Activated CD4-positive, alpha-beta T cell treated with anti-CD3 and anti-CD28 coated beads, Interleukin-2, amount 50 U/mL, for 1 hour (primary cell): ENCODE data around the gene PMM2.
"Not testable (repeated sequence)": the region's sequence is repeated elsewhere in the genome, so short reads cannot be mapped to it uniquely, and the experiment has no call there.

ENCODE experiments used
- DNase-seq: peaks from one replicate; pipeline ENCODE4 v3.0.0-alpha.2; 2020

Gene PMM2

DNA sequence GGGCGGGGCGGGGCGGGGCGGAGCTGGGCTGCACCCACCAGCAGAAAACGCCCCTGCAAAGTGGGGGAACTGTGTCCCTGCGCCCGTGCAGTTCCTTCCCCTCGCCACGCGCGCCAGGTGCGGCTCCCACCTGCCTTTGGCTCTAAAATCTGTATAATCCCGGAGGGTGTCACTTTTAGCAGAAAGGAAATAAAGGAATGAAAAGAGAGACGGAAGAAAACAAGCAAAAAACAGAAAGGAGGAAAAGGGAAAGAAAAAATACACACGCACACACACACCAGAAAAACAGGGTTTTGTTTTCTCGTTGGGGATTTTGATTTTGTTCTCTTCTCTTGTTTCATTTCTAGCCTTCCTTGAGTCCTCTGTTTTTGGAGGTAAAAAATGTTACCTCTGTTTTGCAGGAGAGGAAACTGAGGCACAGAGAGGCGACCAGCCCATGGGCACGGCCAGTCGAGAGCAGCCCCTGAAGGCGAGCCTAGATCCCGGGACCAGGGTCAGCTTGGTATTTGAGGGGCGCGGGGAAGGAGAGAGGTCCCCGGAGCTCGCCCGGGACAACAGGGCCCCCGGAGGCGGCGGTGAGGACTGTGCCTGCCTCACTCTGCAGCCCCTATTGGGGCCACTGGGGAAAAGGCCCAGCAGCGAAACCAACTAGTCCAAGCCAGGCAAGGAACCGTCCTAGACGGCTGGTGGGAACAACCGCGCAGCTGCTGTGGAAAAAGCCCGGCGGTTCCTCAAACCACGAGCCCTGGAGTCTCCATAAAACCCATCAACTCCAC is 71.8 kb downstream of the PMM2 start:
- no peak for DNase-seq

DNA sequence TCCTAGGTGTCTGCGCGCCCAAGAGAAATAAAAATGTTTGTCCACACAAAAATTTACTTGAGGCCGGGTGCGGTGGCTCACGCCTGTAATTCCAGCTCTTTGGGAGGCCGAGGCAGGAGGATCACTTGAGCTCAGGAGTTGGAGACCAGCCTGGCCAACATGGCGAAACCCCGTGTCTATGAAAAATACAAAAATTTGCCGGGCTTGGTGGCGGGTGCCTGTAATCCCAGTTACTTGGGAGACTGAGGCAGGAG is 72.3 kb downstream of the PMM2 start:
- not testable (repeated sequence) for DNase-seq

DNA sequence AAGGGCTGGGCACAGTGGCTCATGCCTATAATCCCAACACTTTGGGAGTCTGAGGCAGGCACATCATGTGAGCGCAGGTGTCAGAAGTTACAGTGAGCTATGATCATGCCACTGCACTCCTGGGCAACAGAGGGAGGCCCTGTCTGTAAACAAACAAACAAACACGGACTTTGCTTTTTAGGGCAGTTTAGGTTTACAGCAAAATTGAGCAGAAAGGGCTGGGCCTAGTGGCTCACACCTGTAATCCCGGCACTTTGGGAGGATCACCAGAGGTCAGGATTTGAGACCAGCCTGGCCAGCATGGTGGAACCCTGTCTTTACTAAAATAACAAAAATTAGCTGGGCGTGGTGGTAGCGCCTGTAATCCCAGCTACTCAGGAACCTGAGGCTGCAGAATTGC is 74.4 kb downstream of the PMM2 start:
- DNase-seq, result no peak

DNA sequence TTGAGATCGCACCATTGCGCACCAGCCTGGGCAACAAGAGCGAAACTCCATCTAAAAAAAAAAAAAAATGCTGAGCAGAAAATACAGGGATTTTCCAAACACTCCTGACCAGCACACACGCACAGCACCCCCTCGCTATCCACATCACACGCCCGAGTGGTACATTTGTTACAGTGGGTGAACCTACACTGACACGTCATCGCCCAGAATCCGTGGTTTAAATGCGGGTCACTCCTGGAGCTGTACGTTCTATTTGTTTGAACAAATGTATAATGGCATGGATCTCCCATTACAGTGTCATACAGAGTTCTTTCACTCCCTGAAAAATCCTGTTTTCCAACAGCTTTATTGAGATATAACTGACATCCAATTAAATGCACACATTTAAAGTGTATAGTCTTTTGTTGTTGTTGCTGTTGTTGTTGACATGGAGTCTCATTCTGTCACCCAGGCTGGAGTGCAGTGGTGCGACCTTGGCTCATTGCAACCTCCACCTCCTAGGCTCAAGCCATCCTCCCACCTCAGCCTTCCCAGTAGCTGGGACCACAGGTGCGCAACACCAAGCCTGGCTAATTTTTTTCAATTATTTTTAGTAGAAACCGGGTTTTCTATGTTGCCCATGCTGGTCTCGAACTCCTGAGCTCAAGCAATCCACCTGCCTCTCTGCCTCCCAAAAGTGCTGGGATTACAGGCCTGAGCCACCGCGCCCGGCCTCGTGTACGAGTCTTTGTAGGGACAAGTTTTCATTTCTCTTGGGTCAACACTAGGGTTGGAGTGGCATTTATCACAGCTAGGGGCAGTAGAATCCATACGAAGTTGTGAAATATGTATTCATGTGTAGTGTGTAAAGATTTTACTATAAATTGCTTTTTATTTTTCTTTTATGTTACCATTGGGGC is 75.6 kb downstream of the PMM2 start:
- no peak for DNase-seq

DNA sequence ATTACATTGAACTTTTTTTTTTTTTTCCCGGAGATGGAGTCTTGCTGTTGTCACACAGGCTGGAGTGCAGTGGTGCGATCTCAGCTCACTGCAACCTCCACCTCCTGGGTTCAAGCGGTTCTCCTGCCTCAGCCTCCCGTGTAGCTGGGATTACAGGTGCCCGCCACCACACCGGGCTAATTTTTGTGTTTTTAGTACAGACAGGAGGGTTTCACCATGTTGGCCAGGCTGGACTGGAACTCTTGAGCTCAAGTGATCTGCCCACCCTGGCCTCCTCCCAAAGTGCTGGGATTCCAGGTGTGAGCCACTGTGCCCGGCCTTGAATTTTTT is 76.2 kb downstream of the PMM2 start:
- not testable (repeated sequence) for DNase-seq

DNA sequence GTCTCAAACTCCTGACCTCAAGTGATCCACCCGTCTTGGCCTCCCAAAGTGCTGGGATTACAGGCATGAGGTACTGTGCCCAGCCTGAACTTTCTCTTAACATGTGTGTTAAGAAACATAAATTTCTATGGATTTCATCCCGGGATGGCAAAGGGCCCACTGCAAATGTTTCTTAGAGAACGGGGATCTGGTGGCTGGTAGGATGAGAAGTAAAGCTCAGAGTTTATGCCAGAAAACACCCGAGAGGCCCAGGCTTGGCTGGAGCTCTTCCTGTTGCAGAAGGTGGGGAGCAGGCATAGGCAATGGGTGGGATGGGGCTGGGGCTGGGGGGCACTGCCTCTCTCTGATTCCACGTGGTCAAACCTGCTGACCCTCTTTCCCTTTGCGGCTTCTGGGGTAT is 76.7 kb downstream of the PMM2 start:
- no peak for DNase-seq

DNA sequence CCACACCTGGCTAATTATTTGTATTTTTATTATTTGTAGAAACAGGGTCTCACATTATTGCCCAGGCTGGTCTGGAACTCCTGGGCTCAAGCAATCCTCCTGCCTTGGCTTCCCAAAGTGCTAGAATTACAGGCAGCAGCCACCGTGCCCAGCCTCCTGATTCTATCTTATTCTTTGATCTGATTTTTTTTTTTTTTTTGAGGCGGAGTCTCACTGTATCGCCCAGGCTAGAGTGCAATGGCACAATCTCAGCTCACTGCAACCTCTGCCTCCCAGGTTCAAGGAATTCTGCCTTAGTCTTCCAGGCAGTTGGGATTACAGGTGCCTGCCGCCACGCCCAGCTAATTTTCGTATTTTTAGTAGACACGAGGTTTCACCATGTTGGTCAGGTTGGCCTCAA is 77.7 kb downstream of the PMM2 start:
- DNase-seq, result not testable (repeated sequence)

DNA sequence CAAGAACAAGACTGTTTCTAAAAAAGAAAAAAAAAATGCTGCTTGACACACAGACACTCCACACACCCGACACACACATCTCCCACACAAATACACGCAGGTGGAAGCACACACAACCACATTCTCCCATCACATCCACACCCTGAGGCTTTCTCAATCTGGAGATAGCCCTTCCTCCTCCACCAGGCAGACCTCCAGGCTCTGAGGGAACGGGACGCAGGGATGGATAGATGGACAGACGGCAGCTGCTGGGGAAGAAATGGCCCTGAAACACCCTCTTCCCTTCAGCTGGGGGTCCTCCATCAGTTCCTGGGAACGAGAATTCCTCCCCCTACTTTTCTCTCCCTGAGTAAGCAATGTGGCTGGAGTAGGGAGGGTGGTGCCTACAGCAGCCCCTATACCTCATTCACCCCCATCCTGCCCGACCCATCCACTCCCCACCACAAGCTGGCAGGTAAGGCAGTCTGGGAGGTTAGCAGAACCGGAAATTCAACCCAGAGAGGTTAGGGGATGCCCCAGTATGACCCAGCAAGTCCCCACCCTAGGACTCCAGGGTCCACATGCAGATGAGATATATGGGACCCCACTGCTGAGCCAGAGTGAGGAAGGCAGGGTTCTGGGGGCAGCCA is 80.4 kb downstream of the PMM2 start:
- no peak for DNase-seq

DNA sequence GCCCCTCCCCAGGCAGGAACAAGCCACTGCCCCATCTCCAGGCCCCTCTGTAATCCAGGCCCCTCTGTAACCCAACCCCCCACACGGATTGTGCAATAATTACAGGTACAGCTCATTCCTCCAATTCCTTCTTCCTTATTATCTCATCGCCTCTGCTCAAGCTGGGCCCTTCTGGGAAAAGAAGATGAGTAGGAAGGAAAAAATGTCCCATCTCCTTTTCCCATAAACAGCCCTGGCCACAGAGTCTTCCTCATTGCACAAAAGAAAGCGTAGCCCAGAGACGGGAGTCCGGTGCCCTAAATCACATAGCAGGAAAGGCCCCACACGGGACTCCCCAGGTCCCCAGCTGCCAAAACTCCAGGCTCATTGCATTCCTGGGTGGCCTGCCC is 80.9 kb downstream of the PMM2 start:
- no peak for DNase-seq

DNA sequence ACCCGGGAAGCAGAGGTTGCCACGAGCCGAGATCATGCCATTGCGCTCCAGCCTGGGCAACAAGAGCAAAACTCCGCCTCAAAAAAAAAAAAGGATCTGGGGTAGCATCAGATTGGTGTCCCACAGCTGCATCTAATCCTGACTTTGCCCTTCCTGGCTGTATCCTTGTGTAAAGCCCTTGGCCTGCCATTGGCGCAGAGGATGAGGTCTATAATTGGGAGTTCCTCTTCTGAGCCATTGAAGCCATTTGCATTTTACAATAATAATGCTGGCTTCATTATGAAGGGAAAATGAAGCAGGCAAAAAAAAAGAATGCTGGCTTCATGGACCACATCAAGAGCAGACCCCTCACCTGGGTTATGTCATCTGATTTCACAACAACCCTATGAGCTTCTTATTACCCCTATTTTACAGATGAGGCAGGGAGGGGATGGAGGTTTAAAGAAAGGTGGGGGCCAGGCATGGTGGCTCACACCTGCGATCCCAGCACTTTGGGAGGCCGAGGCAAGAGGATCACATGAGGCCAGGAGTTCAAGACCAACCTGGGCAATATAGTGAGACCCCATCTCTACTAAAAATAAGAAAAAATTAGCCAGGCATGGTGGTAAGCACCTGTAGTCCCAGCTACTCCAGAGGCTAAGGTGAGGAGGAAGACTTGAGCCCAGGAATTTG is 83.3 kb downstream of the PMM2 start:
- DNase-seq, result no peak

DNA sequence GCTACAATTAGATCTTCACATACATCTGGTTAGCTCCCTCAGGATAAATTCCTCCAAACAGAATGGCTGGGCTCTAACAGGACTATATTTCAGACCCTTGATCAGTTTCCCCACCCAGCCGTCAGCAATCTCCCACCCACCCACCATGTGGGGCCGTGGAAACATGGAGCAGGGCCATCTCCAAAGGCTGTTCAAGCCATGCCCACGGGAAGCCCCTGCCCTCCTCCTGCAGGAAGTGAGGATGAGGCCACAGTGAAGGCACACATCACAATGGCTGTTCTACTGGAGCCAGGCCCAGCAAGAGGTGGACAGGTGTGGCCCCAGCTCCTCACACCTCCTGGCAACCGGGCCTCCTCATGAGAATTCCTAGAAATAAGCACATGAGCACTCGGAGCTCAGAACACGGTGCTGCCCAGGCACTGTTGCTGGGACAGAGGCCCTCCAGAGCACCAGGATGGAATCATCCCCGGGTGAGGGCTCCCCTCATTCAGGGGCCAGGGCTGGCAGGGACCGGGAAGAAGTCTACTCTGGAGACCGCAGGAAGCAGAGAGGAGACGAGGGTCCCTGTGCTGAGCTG is 84.5 kb downstream of the PMM2 start, which contains the start of gene LITAFD:
Gene LITAFD, plus strand, starts transcription at position 311 of the 577 bp plus-strand sequence. CDS start 2,005 bp downstream, outside the sequence.
- DNase-seq, result no peak

DNA sequence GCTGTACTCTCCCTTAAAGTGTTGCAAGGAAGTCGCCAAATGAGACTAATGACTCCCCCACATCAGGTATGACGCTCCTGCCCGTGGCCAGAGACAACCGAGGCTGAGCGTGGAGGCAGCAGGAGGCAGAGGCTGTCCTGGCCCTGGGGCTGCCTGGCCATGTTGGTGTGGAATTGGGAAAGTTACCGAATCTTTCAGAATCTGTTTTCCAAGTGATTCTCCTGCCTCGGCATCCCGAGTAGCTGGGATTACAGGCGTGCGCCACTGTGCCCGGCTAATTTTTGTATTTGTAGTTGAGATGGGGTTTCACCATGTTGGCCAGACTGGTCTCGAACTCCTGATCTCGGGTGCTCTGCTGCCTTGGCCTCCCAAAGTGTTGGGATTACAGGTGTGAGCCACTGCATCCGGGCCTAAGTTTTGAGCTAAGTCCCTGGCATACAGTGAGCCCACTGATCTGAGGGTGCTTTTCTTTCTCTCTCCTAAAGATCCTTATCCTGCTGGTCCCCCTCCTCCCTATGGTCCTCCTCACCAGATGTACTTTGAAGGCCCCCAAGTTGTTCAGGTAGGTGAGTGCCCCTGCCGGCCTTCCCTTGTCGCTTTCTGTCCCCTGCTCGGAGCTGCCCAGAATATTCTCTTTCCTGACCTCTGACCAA is 85.2 kb downstream of the PMM2 start:
- DNase-seq, result no peak

DNA sequence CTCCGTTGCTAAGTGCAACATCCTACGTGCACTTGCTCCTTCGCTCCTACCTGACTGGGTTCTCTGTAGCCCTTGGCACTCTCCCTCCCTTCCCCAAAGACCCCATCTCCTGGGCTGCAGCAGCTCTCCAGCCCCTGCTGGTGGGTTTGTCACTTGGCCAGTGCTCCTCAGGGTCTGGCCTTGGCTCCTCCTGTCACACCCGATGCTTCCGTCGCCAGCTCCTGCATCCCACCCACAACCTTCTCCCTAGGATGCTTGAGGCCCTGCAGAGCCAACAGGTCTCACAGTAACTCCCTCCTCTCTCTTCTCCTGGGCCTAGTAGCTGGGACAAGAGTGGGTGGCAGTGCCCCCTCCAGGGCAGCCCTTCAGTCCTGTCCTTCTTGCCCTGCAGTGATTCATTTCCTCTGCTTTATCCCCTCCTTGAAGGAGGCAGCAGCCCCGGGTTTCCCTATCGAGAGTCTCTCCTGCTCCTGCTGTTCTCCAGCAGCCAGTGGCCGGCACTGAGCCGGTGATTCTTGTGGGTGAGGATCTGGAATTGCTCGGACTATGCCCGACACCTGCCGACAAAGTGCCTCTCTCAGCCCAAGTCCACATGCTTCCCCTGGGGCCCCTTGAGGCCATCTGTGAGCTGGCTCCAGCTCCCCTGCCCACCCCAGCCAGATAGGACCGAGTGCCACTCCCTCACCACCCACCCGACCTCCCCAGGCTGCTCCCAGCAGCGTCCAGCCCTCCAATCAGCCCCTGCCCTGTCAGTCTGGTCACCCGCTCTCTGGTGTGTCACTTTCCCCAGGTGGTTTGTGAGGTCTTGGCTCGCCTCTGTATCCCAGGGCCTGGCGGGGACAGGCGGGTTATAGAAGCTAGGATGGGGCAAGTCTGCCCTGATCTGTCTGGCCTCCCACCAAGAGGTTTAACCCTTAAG is 88.3 kb downstream of the PMM2 start:
- no peak for DNase-seq

DNA sequence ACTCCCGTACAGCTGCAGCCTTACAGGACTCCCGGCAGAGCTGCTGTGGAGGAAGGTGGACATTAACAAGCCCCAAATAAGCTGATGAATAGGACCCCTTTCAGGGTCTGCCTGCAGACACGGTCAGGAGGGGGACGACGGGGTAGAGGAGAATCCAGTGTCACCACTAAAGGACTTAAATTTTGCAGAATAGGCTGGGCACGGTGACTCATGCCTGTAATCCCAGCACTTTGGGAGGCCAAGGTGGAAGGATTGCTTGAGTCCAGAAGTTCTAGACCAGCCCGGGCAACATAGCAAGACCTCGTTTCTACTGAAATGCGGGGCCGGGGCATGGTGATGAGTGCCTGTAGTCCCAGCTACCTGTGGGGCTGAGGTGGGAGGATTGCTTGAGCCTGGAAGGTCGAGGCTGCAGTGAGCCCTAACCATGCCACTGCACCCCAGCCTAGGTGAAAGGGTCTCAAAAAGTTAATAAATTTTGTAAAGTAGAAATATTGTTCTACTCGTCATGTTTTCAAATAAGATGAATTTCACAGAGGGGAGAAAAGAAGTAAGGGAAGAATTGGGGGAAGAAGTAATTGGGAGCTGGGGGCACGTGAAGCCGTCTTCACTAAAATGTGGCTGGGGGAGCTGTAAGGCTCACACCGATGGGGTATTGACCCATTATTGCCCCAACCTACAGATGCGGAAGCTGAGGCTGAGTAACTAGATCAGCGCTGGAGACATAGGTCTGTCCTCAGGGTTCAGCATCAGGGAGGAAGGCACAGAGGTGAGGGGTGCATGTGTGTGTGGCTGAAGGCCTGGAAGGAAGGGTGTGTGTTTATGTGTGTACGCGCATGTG is 89.2 kb downstream of the PMM2 start:
- no peak for DNase-seq

DNA sequence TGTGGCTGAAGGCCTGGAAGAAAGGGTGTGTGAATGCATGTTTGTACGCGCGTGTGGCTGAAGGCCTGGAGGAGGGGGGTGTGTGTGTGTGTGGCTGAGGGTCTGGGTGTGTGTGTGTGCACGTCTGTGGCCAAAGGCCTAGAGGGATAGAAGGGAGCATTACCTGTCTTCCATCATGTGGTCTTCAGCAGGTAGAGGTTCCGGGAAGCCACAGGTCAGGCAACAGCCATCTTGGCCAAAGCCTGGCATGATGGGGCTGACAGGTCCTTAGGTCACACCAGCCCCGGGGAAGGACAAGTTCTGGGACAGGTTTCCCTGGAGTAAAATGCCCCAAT is 89.8 kb downstream of the PMM2 start:
- no peak for DNase-seq

DNA sequence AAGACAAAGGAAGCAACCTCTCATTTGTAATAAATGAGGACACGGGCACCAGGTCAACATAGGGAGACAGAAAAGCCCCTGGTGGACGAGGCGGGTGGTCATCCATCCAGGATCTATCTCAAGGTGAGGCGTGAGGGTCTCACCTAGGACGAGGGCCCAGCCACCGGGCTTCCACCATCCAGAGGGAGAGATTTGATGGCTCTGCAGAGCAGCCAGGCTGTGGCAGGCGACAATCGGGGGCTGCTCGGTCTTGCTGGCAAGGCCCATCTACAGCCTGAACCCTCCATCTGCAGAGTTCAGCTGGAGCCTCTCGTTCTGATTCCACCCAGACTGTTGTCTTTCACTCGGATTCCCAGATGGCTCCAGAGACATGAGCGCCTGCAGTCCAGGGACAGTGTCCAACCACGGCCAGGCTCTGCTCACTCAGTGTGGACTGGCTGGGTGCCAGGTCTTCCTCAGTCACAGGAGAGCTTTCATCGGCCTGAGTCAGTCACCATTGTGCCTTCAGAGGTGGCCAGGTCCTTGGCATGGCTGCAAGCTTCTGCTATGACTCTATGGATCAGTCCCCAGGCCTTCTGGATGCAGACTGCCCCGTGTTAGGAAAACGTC is 90.4 kb downstream of the PMM2 start:
- DNase-seq, result no peak

DNA sequence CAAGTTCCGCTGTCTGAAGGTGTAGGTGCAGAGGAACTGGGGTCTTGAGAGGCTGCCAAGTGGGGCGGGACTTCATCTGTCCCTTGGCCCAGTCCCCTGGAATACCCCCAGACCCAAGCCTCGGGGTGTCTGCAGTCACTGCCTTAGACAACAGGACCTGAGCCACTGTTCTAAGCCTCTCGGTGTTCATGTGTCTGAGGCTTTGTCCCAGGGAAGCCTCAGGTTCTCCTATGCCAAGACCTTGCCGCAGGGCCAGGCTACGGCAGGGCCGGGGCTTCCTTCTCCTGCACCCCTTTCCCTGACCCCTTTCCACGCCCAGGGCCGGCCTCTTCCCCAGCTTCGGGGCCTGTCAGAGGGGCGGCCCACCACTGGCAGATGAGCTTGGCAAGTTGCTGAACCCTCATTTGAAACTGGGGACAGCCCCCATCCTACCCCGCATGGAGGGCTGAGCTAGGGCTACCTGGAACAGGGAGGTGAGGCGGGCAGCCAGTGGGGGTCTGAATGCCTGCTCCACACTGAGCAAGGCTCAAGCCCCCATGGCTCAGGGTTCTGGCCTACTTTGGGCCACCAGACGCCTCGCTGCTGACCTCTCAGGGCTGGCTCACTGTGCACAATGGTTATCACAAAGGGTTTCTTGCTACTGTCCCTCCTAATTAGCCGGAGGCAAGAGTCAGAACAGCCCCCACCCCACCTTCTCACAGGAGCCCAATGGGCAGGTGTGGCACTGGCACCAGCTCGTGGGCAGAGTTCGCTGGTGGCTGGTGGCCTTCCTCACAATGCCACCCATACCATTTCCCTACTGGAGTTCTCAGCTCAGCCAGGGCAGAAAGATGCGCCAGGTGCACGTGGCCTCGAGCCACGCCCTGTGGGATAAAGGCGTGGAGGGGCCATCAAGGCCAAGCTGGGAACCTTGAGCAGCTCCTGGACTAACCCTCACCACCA is 91.6 kb downstream of the PMM2 start:
- no peak for DNase-seq

DNA sequence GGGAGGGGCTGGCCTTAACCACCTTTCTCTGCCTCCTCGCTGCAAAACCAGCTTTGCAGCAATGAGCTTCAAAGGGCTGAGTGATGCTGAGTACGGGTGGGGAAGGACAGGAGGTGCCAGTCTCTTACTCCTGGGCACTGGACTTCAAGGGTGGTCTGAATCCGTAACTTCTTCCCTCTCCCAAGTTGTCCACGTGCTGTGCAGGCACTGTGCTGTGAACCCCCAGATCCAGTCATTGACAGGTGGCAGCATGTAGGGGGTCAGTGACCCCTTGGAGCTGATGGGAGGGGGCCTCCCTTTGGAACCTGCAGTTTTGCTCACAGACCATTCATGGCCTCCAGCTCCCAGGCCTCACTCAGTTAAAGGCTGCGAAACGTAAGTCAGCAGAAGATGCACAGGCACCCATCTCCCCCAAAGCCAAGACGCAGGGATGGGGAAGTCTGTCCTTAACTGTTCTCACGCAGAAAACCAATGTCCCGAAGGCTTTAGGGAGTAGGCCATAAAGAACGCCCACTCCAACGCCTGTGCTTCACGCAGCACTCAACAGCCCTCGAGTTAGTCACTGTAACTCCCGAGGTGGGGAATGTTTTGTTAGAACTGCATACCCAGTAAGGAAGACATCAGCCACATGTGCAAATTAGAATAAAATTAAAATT is 92.4 kb downstream of the PMM2 start:
- DNase-seq, result no peak

DNA sequence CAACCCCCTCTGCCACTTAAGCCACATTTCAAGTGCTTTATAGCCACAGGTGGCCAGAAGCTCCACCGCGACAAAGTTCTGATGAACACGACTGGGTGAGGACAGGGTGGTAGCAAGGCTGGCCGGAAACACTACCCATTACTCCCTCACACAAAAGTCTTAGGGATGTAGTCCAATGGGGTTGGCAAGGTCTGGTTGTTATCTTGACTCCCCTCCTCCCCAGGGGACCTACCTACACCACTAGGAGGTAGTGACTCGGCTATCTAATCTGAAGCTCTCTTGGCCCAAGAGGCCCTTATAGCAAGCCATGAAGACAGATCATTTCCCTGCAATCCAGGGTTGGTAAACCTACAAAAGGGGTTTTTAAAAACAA is 92.9 kb downstream of the PMM2 start:
- no peak for DNase-seq
